Myocyte (in vitro differentiated cells): ENCODE data around the gene ZNF800. TPM values are rescaled to one million over a fixed set of nuclear protein-coding genes. Genes with fewer than 3 reads are reported as not detected.

ENCODE experiments used
- DNase-seq: peaks from one replicate; pipeline ENCODE4 v3.0.0-alpha.2; 2012; ENCODE audit warnings: low read depth
- total RNA-seq: library from RNA; depleted of rRNA; stranded (reverse); fragments of >200 nt; gene quantifications from 2 replicates; pipeline ENCODE4 v1.2.3, GENCODE V29; 2014

Gene ZNF800
- total RNA-seq, 1 donor from 2014 or later, result 41.4 TPM

DNA sequence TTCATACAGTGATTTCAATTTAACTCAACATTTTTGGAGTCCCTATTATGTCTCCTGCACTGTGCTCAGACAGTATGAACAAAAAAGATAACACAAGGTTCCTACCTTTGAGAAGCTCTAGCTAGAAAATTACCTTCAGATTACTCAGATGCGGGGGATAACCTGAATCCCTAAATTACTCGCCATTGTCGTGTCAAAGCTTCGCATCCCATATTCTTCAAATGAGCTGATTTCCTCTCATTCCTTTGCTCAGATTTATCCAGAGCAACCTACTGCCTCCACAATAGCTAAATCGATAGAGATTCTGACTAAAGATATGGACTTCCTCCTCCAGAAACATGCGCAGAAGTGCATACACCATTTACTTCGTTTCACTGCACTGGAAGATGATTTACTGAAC lies 42.6 kb downstream of the ZNF800 start:
- DNase-seq, result no peak

DNA sequence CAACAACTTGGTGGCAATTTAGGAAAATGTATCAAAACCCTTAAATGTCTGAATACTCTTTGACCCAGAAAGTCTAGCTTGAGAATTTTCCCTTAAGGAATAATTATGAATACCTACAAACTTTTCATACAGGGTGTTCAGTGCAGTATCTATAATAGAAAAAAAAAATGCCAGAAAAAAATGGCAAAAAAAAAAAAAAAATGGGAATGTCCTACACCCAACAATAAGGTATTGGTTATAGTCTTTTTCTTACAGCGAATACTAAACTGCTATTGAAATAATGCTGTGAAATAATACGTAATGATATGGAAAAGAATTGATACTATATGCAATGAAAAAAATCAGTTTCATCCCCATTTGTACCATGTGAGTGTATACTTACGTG lies 44.3 kb downstream of the ZNF800 start:
- DNase-seq, result no peak

DNA sequence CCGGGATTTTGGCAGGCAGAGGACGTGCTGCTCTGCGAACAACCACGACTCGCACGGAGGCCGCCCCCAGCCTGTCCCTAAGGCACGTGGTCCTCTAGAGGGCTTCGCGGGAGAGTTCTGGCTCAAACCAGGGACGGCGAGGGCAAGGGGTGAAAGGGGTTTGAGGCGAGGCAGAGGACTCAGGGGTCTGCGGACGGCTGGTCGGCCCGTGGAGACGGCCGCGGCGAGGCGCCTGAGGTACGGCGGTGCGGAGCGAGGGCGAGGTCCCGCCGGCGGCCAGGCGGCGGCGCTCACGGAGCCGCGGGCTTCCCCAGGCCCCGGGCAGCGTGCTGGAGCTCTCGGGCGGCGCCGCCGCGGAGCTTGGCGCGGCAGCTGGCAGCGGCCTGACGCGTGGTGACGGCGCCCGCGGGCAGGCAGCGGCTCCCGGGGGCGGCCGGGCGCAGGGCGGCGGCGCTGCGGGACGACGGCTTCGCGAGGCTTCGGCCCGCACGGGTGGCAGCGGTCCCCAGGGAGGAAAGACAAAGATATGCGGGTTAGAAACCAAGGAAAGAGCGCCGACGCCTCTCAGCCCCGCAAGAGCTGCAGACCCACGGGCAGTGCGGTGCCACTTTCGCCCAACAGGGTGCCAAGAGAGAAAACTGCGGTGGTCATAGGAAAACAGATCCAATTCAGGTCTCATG lies 44.8 kb downstream of the ZNF800 start:
- DNase-seq, result no peak

GRCh38 chr7:127346575-127347256 lies 45.8 kb downstream of the ZNF800 start:
- no peak for DNase-seq

- DNase-seq, result no peak
Observed at GRCh38 chr7:127342596-127342995, 49.9 kb downstream of the ZNF800 start.

- DNase-seq, result no peak
Observed at GRCh38 chr7:127338122-127338521, 54.4 kb downstream of the ZNF800 start.

- no peak for DNase-seq
Observed at GRCh38 chr7:127337581-127337980, 54.9 kb downstream of the ZNF800 start.

GRCh38 chr7:127336458-127336857 lies 56.0 kb downstream of the ZNF800 start:
- peak; percentile 5 for DNase-seq

- DNase-seq, result no peak
Observed at GRCh38 chr7:127332880-127333279, 59.6 kb downstream of the ZNF800 start.

DNA sequence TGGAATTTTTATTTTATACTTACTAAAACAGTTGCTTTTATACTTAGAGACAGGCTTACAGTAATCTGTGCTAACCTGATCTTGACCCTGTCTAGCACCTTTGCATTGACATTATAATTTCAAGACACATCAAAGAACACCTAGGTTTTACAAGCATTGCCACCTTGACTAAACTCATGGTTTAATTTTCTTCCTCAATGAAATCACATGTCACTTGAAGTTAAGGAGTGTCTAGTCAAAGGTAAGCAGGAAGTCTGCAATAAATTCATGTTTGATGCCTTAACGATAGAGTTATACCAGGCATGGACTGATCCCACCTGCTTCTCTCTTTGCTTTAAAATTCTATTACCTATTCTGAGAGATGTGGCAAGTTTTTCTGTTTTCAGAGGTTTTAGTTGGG lies 62.4 kb downstream of the ZNF800 start:
- DNase-seq, result no peak

- DNase-seq, result no peak
Observed at GRCh38 chr7:127322832-127323493, 69.5 kb downstream of the ZNF800 start.

GRCh38 chr7:127322351-127322750 lies 70.2 kb downstream of the ZNF800 start:
- no peak for DNase-seq

GRCh38 chr7:127320974-127321373 lies 71.5 kb downstream of the ZNF800 start:
- DNase-seq, result no peak

Other genes starting within 250 kb of the ZNF800 start
- gene GRM8, start 139.8 kb downstream of the ZNF800 start, total RNA-seq, result 0.72 and 0.99 TPM in 2 replicates
- 21.4 and 22.5 TPM in 2 replicates for gene GCC1, start 192.9 kb upstream of the ZNF800 start, total RNA-seq
- 286 and 353 TPM in 2 replicates for gene ARF5, start 195.7 kb upstream of the ZNF800 start, total RNA-seq
- 1.9 and 4.1 TPM in 2 replicates for gene FSCN3, start 201.0 kb upstream of the ZNF800 start, total RNA-seq
- not detected in 2 replicates for gene PAX4, start 225.4 kb upstream of the ZNF800 start, total RNA-seq